ENCODE data around the gene SCCPDH.

- TF ChIP-seq POLR2A (IDR thresholded peaks at IDR 0.05), result no peak
- no peak for TF ChIP-seq CTCF (IDR thresholded peaks at IDR 0.05)
Measured at GRCh38 chr1:246790833-246791232, 66.6 kb downstream of the SCCPDH start.

All from testis (tissue), 2 donors.